OCI-M2 (cell line): ENCODE data around the gene PRDM16.

ENCODE experiments used
- DNase-seq: peaks from one replicate; lab custom pipeline; 2025; ENCODE audit not compliant: unreplicated experiment; lab: John Stamatoyannopoulos, UW

The PRDM16 gene

DNA sequence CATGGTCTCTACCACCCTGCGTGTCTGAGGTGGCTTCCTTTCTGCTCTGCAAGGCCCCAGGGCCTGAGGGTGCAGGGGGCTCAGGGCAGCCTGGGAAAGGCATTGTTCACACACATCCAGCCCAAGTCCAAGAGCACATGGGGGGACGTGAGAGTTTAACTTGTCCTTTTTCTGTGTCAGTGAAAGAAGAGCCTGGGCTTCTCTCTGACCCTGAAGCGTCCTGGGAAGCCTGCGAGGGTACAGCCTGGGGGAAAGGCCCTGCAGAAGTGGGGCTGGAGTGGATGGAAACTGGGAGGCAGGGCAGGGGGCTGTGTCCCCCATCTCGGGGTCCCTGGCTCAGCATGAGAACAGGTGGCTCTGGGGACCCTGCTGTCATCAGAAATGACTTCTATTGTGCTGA lies 181.6 kb downstream of the PRDM16 start:
- DNase-seq: no peak

DNA sequence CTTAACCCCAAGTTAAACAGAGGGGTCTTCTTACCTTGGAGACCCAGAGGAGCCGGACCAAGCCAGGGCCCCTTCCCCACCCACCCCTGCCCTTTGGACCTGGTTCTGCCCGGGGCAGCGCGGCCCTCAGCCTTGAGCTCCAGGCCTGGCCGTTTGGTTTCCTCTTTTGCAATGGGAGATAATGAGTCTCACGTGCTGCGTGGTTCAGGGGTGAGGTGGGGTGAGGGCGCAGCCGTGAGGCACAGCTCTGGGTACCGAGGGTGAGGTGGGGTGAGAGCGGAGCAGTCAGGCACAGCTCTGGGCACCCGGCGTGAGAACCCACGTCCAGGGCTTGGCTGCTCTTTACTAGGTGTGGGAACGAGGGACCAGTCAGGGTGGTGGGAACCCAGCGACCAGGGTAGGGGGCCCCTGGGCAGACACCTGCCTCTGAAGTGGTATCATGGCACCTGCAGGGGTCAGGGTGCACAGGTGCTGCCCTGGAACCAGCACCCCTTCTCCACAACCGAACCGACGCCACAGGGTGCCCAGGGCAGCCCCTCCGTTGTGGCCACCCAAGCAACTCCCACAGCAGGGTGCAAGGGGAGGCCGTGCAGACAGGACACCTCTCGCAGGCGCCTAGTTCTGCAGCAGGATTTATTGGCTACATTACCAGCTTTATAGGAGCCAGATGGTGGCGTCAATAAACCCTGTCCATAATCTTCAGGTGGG lies 182.2 kb downstream of the PRDM16 start:
- DNase-seq: no peak

DNA sequence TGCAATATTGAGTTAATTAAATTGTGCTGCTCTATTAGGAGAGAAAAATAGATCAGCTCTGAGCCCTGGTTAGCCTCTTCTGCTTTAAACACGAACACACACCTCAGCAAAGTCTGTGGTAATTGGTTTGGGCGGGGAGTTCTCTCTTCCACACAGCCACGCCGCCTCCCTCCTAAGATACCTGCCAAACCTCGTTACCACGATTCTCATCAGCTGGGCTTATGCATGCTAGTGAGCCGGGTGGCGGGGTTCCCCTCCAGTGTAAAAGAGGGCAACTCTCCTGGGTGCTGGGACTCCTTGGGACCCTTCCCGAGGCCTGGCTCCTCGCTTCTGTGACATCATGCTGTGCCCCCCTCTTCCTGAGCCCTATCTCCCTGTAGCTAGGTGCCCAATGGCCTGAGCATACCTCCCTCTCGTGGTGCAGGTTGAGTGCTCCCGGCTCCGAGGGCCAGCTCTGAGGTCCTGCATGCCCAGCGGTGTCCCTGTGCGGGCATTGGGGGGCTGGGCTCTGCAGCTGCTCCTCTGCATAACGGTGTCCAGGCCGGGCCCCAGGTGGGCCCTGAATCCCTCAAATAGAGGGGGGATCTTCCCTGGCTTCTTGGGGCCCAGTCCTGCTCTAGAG lies 182.9 kb downstream of the PRDM16 start:
- DNase-seq: no peak

DNA sequence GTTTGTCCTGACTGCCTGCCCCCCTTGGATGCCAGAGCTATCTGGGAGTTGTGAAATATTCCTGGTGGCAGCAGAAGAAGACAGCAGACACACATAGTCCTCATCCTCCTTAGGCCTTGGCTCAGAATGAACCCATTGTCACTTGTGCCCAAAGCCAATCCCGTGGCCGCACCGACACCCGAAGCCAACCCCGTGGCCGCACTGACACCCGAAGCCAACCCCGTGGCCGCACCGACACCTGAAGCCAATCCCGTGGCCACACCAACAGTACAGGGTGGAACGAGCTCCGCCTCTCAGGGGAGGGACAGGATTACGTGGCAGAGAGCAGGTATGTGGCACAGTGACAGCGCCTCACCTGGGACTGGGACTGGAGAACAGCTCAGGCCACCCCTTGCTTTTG lies 186.7 kb downstream of the PRDM16 start:
- no peak for DNase-seq

DNA sequence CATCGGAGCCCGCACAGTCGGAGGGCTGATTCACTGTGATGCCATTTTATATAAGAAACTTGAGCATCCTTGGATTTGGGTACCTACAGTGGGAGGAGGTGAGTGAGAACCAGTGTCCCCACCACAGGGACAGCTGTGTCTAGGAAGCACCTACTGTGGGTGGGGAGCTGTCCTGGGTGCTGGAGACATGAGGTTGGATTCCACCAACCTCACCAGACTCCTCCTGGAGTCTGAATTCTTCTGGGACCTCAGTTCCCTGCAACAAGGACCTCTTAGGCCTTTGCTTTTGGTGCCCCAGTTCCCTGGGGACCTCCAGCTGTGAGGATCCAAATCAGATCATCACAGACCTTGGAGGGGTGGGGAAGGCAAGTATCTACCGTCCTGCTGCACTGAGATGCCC lies 188.8 kb downstream of the PRDM16 start:
- DNase-seq: no peak

DNA sequence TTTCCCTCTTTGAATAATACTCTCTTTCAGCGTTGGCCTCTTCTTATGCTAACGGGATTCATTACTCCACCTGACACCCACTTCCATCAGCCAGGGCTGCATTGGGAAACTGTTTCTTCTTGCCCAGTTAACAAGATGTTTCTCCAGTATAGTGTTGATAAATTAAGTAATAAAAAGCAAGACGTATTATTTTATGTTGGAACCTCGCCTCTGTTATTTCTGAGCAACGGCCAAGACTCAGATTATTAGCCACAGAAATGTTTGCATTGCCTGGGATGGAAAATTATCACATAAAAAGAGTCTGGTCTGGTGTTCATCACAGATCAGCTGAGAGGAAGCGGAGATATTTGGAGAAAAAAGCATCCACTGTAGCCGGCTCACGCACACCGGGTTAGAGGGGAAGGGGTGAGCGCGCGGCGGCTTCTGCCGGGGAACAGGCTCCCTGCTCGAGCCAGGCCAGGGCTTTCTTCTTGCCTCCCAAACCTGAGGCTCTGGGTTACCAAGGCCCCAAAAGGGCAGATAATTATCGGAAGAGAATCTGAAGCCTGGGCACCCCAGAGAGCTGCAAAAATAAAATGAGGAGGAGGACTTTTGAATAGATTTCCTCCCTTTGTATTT lies 189.5 kb downstream of the PRDM16 start:
- DNase-seq: no peak

DNA sequence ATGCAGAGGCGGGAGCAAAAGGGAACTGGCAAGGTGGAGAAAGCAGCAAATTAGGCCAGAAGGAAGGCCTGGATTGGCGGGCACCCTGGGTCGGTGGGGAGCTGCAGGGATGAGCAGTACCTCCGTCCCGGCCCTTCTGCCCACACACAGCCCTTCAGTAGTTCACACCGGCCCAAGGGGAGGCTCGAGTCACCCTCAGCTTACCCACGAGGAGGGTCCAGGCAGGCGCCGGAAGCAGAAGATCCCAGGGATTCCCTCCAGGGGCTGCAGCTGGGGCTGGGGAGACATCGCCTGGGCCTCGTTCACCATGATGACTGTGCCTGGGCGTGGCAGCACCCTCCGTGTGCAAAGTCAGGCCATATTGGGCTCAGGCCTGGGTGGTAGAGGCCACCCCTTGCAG lies 190.0 kb downstream of the PRDM16 start:
- DNase-seq: no peak

DNA sequence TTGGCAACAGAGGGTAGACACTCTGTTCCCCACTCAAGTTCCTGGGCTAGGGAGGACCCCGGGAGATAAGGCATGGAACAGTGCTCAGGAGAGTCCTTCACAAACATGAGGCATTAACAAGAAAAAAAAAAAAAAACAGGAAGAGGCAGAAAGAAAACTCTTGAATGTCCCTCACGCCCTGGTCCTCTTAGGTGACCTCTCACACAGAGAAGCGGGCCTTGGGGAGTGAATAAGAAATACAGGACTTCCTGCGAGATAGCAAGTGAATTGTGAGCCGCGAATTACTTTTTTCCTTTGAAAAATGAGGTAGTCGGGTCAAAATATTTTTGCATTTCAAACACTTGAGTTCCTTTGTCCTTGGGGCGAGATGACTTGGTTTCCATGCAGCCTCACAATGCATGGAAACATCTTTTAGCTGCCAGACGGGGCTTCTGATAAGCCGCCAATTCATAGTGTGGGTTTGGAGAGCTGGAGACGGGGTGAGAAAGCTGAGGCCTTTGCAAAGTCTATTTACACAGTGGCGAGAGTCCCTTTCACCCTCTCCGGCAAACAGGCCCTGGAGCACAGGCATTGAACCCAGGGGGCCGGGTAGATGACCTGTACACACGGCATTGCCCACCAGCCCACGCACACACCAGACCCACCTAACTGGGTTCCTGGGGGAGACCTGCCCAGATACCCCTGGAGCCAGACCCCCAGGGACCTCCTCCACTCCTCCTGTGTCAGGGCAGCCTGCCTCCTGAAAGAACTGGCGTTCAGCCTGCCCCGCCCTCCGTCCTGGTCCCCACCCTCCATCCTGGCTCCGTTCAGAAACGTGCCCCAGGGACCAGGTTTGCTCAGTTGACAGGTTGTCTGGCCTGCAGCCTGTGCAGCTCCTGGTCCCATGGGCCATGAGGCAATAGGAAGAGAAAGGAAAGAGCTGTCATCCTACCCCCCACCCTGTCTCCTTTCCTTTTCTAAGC lies 192.3 kb downstream of the PRDM16 start:
- DNase-seq: no peak

DNA sequence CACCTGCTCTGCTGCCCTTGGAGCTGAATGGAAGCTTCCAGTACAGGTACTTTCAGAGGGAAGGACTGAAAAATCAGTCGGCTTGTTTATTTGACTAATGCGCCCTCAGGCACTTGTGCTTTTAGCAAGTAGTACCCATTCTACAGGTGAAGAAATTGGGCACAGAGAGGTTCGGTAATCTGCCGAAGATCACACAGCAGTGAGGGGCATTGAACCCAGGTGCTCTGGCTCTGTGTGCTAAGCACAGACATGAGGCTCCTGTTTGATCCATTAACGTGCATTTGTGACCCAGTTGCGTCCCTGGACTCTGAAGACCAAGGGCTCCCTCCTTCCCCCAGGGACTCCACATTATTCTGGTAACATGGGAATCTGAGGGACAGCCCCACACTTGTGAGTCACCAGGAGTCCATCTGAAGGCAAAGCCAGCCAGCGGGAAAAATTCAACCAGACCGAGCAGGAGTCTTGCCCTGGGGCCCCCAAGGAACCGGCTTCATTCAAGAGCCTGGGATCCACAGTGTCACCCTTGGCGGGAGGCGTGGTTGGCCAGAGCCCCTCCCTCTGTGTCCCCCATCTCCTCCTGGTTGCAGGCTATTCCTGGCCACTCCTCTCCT lies 193.1 kb downstream of the PRDM16 start:
- DNase-seq: no peak

DNA sequence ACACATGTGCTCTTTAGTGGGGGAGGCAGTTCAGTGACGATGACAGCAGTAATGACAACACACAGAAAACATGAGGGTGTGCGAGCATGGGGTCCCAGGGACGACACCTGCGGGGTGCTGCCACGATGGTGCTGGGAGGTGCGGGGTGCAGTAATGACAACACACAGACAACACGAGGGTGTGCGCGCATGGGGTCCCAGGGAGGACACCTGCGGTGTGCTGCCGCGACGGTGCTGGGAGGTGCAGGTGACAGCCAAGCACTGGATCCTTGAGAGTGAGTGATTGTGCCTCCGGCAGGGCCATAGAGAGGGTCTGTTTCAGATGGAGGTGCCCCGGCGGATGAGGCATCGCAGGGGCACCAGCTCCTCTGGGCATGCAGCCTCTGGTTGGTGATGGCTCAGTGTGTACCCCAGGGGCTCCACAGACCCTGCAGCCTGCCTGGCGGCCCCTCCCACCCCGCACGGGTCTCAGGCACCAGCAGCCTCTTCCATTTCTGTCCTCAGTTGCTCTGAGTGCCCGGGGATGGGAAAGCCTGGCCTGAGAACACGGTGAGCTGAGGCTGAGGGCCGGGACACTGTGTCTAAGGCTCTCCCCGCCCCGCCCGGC lies 193.8 kb downstream of the PRDM16 start:
- DNase-seq: no peak

DNA sequence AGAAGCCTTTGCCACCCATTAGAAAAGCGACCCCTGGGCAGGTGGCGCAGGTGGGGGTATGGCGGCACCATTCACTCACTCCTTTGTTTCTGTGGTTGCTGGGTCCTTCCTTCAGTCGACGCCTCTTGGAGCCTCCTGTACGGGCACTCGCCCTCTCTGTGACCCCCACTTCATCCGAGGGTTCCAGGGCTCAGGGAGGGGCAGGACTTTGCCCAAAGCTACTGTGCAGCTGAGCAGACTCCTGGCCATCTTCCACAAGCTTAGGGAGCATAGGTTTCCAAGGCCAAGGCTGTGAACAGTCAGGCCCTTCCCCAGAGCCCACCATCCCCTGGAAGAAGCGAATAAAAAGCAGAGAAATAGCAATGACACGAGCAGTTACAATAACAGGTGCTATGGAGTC lies 194.8 kb downstream of the PRDM16 start:
- DNase-seq: no peak

DNA sequence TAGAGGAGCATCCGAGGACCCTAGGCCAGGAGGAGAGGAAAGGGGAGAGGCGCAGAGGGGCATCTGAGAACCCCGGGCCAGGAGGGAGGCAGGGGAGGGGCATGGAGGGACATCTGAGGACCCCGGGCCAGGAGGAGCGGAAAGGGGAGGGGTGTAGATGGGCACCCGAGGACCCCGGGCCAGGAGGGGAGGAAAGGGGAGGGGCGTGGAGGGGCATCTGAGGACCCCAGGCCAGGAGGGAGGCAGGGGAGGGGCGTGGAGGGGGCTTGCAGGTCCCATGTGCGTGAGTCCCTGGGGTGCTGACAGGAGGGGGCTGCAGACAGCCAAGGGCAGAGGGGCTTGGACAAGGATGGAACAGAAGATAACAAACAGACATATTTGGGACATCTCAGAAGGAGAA lies 195.5 kb downstream of the PRDM16 start:
- no peak for DNase-seq

DNA sequence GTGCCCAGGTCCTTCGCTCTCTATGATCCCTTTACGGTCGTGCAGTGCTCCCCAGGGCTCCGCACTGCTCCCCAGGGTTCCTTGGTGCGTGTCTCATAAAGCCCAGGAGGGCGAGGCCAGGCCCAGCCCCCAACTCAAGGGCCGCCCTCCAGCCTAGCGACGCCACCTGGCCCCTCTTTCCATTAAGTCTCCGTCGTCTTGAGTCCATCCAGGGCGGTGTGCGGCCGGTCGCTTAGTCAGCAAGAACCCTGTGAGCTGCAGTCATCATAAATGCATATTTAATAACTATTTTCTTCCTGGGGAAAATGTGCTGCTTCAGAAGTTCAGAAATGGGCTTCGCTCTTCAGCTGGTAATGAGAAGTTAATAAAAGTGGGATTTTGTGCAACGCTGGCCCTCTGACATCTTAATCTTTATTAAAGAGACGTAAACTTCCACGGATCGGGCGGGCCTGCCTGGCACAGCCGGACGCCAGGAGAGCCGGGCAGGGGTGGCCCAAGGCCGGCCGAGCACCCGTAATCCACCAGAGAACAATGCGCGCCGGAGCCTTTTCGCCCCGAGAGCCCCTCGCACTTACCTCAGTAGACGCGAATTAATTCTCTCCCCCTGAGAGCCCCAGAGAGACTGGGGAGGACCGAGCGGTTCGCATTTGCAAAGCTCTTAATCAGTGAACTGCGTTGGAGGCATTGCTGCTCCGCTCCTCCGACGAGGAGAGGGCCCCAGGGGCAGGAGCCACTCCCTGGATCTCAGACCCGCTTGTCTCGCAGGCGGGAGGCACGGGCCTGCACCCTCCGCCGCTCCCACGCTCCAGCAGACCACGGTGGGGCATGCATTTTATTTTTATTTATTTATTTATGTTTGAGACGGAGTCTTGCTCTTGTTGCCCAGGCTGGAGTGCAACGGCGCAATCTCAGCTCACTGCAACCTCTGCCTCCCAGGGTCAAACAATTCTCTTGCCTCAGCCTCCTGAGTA lies 197.1 kb downstream of the PRDM16 start:
- no peak for DNase-seq

DNA sequence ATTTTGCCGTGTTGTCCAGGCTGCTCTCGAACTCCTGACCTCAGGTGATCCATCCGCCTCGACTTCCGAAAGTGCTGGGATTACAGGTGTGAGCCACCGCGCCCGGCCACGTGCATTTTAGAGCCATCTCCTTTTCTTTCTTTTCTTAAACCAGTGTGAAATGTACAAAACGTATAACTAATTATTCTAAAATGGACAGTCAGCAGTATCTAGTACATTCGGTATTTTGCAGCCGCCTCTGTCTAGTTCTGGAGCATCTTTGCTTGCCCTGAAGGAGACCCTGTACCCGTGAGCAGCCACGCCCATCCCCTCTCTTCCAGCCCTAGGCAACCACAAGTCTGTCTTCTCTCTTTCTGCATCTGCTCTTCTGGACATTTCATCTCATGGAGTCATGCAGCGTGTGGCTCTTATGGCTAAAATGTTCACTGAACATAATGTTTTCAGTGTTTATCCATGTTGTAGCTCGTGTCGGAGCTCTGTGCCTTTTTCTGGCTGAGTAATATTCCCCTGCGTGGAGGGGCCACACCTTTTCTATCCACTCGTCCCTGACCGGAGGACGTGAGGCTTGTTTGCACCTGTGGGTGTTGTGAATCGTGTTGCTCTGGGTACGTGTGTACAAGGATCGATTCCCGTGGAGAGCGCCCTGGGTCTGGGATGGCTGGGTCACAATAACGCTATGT lies 198.0 kb downstream of the PRDM16 start:
- DNase-seq: no peak

DNA sequence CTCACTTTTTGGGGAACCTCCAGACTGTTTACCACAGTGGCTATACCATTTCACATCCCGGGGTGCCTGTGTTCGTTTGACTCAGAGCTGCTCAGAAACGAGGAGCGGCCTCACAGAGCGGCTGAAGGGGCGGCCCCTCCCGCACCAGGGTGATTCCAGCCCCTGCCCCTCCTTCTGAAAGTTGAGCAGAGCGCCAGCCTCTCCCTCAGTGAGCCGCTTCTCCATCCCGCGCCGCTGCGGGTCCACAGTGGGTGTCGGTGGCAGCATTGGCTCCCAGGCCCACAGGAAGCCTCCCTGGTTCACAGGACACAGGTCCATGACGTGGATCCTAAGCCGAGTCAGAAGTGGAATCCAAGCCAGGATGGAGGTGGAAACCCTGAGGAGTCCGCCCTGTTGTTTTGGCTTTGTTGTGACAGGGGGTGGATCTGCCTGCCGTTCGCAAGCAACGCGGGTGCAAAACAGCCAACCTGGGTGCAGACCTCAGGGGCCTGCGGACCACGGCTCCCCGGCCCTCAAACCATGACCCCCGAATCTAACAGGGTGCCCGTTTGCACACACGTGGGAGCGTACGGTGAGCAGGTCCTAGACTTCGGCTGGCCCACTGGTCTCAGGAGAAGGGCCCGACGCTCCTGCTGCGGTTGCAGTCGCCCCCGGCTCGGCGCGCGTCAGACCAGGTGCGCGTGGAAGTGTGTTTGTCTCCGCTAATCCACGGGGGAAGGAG lies 198.7 kb downstream of the PRDM16 start:
- no peak for DNase-seq

DNA sequence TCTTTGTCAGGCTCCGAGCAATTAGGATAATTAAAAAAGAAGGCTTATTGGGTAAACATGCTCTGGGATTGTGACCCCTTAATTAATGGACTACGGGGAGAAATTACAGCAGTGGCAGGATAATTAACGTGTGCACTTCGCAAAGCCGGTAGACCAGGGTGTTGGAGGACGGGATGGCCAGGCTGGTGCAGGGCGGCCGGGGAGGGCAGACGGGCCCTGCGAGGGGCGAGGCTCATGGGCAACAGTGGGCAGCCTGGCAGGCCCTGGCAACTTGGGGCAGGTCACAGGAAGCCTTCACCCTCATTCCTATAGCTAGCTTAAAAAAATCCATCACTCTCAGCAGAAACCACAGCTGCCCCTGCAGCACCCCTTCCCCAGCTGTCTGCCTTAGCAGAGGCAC lies 199.3 kb downstream of the PRDM16 start:
- no peak for DNase-seq

DNA sequence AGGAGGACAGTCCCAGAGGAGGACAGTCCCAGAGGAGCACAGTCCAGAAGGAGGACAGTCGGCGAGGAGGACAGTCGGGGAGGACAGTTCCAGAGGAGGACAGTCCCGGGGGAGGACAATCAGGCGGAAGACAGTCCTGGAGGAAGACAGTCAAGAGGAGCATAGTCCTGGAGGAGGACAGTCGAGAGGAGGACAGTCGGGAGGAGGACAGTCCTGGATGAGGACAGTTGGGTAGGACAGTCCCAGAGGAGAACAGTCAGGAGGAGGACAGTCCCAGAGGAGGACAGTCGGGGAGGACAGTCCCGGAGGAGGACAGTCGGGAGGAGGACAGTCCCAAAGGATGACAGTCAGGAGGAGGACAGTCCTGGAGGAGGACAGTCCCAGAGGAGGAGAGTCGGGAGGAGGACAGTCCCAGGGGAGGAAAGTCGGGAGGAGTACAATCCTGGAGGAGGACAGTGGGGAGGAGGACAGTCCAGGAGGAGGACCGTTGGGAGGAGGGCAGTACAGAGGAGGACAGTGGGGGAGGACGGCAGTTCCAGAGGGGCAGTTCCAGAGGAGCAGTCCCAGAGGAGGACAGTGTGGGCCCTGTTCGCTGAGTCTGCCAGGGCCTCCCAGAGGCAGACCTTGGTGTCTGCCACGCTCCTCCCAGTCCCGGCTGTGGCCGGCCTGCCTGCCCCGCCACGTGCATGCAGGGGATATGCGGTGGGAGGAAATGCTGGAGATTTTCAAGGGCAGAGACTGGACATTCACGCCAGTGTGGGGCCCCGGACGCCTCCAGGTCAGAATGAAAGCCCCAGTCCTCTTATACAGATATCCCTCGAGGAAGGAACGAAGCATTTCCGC lies 201.6 kb downstream of the PRDM16 start:
- no peak for DNase-seq
